HepG2 (cell line): Measurements from ENCODE around the gene IGFLR1. TPM values are rescaled to one million over a fixed set of nuclear protein-coding genes. Genes with fewer than 3 reads are reported as not detected.

Source experiments
- ARID4A ChIP-seq: sonication (generic); formaldehyde crosslinking; IDR thresholded peaks from 2 replicates; pipeline ENCODE4 v1.5.0; 2020; ENCODE audit warnings: mild to moderate bottlenecking, missing genetic modification reagents, borderline replicate concordance
- MBD4 ChIP-seq: IDR thresholded peaks from 2 replicates; pipeline ENCODE4 v1.6.1; 2012; ENCODE audit warnings: low read length, inconsistent platforms, borderline replicate concordance
- PHF21A ChIP-seq: sonication (generic); formaldehyde crosslinking; IDR thresholded peaks from 2 replicates; pipeline ENCODE4 v1.5.0; 2020; ENCODE audit warnings: mild to moderate bottlenecking, missing genetic modification reagents
- RAD21 ChIP-seq: fragments of 450-650 bp; formaldehyde crosslinking; IDR thresholded peaks from 2 replicates; pipeline ENCODE4 v1.5.0; 2020; ENCODE audit warnings: mild to moderate bottlenecking
- TBX2 ChIP-seq: sonication (generic); formaldehyde crosslinking; IDR thresholded peaks from 2 replicates; pipeline ENCODE4 v1.5.0; 2020; ENCODE audit warnings: missing genetic modification reagents, mild to moderate bottlenecking, borderline replicate concordance
- ZBTB20 ChIP-seq: sonication (generic); formaldehyde crosslinking; IDR thresholded peaks from 2 replicates; pipeline ENCODE4 v1.8.1; 2023; ENCODE audit warnings: missing genetic modification reagents, low read depth, mild to moderate bottlenecking, borderline replicate concordance
- ZNF235 ChIP-seq: sonication (generic); formaldehyde crosslinking; IDR thresholded peaks from 2 replicates; pipeline ENCODE4 v1.8.1; 2023; ENCODE audit warnings: mild to moderate bottlenecking, missing genetic modification reagents, borderline replicate concordance
- ZNF772 ChIP-seq: sonication (generic); formaldehyde crosslinking; IDR thresholded peaks from 2 replicates; pipeline ENCODE4 v1.5.0; 2020; ENCODE audit warnings: mild to moderate bottlenecking, missing genetic modification reagents
- ZNF781 ChIP-seq: sonication (generic); formaldehyde crosslinking; IDR thresholded peaks from 2 replicates; pipeline ENCODE4 v1.5.1; 2020; ENCODE audit warnings: borderline replicate concordance, mild to moderate bottlenecking, missing genetic modification reagents; ENCODE audit errors: not compliant biosample characterization
- polyA plus RNA-seq, 8 experiments: library from polyadenylated mRNA; depleted of rRNA in 3 of 8; stranded (reverse) in 7 of 8; unstranded in 1 of 8; fragments of >200 nt; fragmentation: Illumina TruSeq in 4 of 8; extraction: Trizol in 4 of 8; gene quantifications; 2 replicates each; pipeline versions ENCODE4 v1.2.1 to v1.2.3, GENCODE V29; 2011 to 2016; ENCODE audit warnings: low read depth in 4 of 8, missing spikeins in 1 of 8, mixed read lengths in 1 of 8; ENCODE audit not compliant: insufficient read depth in 1 of 8
- total RNA-seq, 5 experiments: library from RNA; depleted of rRNA; stranded (reverse); fragments of >200 nt; fragmentation: Illumina TruSeq; extraction: Trizol; gene quantifications; 2 replicates each; pipeline ENCODE4 v1.2.3, GENCODE V29; 2016; ENCODE audit warnings: low read depth in 1 of 5
- TF ChIP-seq, protein P1 (sequence below): sonication (generic); formaldehyde crosslinking; IDR thresholded peaks from 2 replicates; pipeline ENCODE4 v1.5.1; 2020; ENCODE audit warnings: missing genetic modification reagents, mild to moderate bottlenecking, borderline replicate concordance

IGFLR1 gene
- total and polyA plus RNA-seq, 2 of the 13 experiments (the other 11 are each of a cell fraction or from before 2014, with no cell fraction given) = 5.4 to 8.9 TPM

GRCh38 chr19:35718345-35719041, 23.8 kb downstream of the IGFLR1 start (continued):
- TF ChIP-seq ARID4A (CRISPR knock-in tag) (peak; percentile 68), ZBTB20 (CRISPR knock-in tag) (peak; percentile 20; the same call in 1 of the 2 replicates), TBX2 (CRISPR knock-in tag) (peak; percentile 38; the same call in 1 of the 2 replicates), ZNF235 (CRISPR knock-in tag) (no peak), MBD4 (no peak), ZNF772 (0 out of 2 replicates have a peak, but pooled peaks have one; percentile 19), PHF21A (CRISPR knock-in tag) (no peak), RAD21 (CRISPR knock-in tag) (no peak), ZNF781 (peak; percentile 68)
- TF ChIP-seq, protein P1, sequence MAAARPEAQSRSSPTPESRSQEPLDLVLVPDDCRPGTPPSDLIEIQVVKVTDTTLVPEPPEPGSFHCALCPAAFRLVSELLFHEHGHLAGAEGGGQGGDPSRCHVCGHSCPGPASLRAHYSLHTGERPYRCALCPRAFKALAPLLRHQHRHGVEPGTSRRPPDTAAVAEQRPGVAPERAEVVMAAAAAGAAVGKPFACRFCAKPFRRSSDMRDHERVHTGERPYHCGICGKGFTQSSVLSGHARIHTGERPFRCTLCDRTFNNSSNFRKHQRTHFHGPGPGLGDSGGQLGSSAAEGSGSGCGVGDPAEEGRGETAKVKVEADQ (CRISPR knock-in tag) = peak; percentile 17; the same call in 1 of the 2 replicates
